GM21619 (cell line): Measurements from ENCODE around the gene MEA1.
"Not testable (repeated sequence)": the region's sequence is repeated elsewhere in the genome, so short reads cannot be mapped to it uniquely, and the experiment has no call there.

Experiments used
- ATAC-seq: cut with Tn5 transposase; IDR thresholded peaks from one replicate; pipeline ENCODE4 v1.9.1; 2021; ENCODE audit not compliant: unreplicated experiment

The MEA1 gene

GRCh38 chr6:43013843-43014433, at the start of gene MEA1, which contains the start of gene KLHDC3:
MEA1 (minus strand) TSS chr6:43013946; CDS start chr6:43013813, 133 bp downstream.
KLHDC3 (plus strand) TSS chr6:43014249; CDS start chr6:43017193, 2,944 bp downstream.
- peak; percentile 91 for ATAC-seq

- ATAC-seq = no peak
Measured at GRCh38 chr6:43062818-43063217, 49.1 kb upstream of the MEA1 start.

DNA sequence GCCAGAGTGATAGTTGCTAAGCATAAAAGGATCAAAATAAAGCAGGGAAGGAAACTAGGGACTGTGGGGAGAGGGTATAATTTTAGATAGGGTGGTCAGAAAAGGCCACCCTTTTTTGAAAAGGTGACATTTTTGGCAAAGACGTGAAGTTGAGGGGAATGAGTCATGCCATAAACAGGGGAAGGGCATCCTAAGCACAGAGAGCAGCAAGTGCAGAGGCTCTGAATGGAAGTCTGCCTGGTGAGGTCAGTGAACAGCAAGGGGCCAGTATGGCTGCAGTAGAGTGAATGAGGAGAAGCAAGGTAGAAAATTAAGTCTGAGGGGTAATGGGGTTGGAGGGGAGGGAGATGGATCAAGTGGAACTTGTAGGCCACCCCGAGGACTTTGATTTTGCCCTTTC, 48.1 kb upstream of the MEA1 start:
- ATAC-seq = no peak

- no peak for ATAC-seq
Measured at GRCh38 chr6:43060755-43061633, 47.2 kb upstream of the MEA1 start.

DNA sequence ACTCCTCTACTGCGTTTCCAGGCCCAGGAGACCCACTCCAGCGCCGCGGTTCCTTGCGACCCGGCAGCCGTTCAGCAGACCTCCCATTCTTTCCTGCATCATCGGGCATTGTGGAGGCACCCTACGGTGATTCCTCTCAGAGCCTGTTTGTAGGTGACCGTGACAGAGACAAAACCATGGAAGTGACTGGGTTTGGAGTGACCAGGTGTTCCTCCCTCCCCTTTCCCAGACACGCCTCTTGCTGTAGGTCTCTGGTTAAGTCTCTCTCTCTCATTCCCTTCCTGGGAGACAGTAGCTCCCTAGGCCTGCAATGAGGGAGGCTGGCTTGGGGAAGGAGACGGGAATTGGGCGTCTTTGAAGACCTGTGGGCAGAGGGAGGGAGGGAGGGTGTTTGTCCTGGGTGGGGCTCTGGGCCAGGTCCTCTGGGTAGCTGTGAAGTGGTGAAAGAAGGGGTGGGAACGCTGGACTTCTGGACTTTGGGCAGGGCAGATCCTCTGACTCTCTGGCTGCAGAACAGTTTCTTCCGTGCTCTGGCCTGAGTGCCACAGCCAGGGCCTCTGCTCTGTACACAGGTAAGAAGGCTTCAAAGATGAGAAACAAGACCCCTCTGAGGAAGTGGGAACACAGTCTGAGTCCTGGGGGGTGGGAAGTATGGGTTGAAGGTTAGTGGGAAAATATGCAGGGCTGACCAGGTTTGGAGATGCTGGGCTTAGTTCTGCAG, 46.4 kb upstream of the MEA1 start:
- ATAC-seq = no peak

- ATAC-seq = peak; percentile 92
Measured at GRCh38 chr6:43059168-43060033, 45.7 kb upstream of the MEA1 start, which contains the start of the genes KLC4 and MRPL2. KLC4 (plus strand) TSS chr6:43059631; CDS start chr6:43061336, 1,705 bp downstream. MRPL2 (minus strand) TSS chr6:43059434; CDS start chr6:43059381, 53 bp downstream.

GRCh38 chr6:43058531-43058930, 44.8 kb upstream of the MEA1 start:
- no peak for ATAC-seq

GRCh38 chr6:43055966-43056365, 42.2 kb upstream of the MEA1 start:
- no peak for ATAC-seq

DNA sequence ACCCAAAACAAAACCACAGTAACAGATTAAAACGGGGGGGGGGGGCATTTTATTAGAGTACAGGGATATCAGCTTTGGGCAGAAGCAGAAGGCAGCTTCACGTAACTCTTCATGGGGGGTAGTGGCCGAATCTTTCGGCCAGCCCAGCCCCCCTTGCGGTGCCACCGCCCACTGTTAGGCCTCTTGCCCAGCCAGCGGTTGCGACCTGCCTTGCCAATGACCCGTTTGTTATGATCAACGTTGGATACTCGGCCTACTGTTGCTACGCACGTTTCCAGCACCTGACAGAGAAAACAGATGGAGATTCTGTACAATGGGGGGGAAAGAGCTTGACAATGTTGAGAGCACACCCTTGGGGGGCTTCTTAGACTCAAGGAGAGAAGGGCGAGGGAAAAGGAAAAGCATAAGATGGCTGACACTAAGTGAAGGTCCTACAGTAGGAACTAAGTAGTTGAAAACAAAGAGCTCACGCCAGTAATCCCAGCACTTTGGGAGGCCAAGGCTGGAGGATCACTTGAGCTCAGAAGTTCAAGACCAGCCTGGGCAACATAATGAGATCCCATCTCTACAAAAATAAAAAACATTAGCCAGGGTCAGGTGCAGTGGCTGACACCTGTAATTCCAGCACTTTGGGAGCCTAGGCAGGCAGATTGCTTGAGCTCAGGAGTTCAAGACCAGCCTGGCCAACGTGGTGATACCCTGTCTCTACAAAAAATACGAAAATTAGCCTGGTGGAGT, 40.6 kb upstream of the MEA1 start:
- ATAC-seq = no peak

DNA sequence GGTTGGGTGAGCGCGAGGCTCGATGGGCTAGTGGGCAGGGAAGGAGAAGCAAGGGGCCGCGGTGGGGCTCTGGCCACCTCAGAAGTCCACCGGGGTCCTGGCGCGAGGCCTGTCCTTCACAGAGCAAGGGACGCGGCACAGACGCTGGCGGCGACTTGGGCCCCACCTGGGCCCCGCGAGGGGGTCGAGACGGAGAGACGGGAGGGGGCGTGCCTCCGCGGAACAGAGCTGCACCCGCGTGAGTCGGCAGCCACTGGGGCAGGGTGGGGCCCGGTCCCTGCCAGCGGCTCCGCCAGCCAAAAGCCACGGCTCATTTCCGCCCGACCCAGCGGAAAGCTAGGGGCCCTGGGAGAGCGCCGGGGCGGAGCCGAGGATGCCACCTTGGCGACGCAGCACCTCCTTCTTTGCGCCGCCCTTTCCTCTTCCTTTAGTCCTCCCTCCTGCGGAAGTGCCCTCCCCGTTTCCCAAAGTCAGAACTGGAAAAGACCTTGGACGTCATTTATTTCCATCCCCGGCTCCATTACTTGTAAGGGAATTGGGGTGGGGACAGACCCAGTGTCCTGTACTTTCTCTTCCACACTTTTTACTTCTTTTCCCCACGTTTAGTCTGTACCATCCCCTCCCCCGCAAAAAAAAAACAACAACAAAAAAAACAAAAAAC, 39.9 kb upstream of the MEA1 start, which contains the start of gene CUL7:
Gene CUL7 (minus strand): TSS at position 307 of the 661 bp plus-strand sequence. CDS start 1,063 bp downstream, outside the sequence.
- peak; percentile 91 for ATAC-seq

GRCh38 chr6:43052842-43053544, 39.2 kb upstream of the MEA1 start:
- ATAC-seq = peak; percentile 16

- no peak for ATAC-seq
Measured at GRCh38 chr6:43052225-43052841, 38.6 kb upstream of the MEA1 start.

DNA sequence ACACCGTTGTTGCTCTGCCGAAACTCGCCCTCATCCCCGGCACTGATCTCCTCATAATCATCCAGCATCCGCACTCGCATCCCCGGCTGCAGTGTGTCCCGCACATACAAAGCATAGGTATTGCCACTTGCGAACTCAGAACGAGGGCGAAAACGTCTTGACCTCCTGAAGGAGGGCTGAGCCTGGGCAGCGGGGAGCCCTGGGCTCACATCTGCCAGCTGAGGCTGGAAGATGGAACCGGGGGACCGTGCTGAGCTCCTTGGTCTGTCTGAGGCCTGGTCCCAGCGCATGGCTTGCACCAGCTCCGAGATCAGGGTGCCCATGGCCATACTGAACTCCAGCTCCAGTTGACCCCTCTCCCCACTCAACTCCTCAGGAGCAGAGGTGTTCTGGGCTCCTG, 37.2 kb upstream of the MEA1 start:
- no peak for ATAC-seq

DNA sequence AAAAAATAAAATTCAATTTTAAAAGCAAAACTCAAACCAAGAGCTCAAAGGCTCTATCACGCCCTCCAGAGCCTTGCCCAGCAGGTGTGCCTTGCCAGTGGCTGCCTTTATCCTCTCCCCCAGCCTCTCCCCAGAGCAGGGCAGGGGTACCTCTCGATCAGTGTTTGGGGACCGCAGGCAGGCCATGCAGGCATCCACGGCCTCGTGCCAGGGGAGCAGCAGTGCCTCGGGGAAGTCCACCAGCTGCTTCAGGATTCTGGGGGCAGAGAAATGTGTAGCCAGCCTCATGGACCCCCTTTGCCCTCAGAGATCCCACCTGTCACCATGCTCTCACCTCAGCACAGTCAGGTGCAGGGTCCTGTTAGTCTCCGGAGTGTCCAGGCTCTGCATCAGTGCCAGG, 34.3 kb upstream of the MEA1 start:
- no peak for ATAC-seq

GRCh38 chr6:43045371-43045930, 31.7 kb upstream of the MEA1 start:
- ATAC-seq = no peak

GRCh38 chr6:43043310-43043709, 29.6 kb upstream of the MEA1 start:
- ATAC-seq = no peak

DNA sequence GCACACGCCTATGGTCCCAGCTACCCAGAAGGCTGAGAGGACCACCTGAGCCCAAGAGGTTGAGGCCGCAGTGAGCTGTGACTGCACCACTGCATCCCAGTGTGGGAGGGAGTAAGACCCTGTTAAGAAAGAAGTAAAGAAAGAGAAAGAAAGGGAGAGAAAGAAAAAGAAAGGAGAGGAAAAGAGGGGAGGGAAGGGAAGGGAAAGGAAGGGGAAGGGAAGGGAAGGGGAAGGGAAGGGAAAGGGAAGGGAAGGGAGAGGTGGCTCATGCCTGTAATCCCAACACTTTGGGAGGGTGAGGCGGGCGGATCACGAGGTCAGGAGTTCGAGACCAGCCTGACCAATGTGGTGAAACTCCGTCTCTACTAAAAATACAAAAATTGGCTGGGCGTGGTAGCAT, 27.7 kb upstream of the MEA1 start:
- not testable (repeated sequence) for ATAC-seq
